ENCODE results near the gene SLC23A2. TPM values are rescaled to one million over a fixed set of nuclear protein-coding genes. Genes with fewer than 3 reads are reported as not detected.

The SLC23A2 gene
- total and polyA plus RNA-seq, 7 donors: 0.60 to 15.2 (median 10.9) TPM

DNA sequence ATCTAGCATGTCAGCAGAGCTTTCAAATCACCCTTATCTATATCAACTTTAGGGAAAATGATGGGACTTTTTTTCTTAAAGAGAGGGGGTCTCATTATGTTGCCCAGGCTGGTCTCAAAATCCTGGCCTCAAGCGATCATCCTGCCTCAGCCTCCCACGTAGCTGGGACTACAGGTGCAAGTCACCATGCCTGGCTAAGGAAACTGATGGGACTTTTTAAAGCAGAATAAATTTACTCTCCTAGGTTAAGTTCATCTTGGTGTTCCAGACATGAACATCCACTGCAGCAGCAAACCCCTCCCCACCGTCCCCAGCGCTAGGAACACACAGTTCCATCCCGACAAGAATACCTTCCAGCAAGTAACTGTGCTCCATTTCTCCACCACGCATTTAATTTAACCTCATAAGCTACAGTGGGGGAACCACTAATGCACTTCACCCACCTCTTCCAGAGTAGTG lies 64.9 kb downstream of the SLC23A2 start:
- TF ChIP-seq EP300 (IDR thresholded peaks at IDR 0.05) (no peak), POLR2A (IDR thresholded peaks at IDR 0.05) (no peak), POLR2AphosphoS5 (IDR thresholded peaks at IDR 0.05) (no peak)
- TF ChIP-seq, protein P1, sequence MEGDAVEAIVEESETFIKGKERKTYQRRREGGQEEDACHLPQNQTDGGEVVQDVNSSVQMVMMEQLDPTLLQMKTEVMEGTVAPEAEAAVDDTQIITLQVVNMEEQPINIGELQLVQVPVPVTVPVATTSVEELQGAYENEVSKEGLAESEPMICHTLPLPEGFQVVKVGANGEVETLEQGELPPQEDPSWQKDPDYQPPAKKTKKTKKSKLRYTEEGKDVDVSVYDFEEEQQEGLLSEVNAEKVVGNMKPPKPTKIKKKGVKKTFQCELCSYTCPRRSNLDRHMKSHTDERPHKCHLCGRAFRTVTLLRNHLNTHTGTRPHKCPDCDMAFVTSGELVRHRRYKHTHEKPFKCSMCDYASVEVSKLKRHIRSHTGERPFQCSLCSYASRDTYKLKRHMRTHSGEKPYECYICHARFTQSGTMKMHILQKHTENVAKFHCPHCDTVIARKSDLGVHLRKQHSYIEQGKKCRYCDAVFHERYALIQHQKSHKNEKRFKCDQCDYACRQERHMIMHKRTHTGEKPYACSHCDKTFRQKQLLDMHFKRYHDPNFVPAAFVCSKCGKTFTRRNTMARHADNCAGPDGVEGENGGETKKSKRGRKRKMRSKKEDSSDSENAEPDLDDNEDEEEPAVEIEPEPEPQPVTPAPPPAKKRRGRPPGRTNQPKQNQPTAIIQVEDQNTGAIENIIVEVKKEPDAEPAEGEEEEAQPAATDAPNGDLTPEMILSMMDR (IDR thresholded peaks at IDR 0.05): no peak
- intact Hi-C loops (cut with DNase I): no loop called here
- no peaks in the 10 kb centered on the region for H3K9me3 ChIP-seq
- H3K27me3 ChIP-seq: no peaks in the 10 kb centered on the region
- 94 to 95% methylated on average over 6 of the region's 6 CpGs for WGBS, 2 donors
- DNase-seq: no peak
- peaks cover 0 to 11% (median 0%) of the 10 kb centered on the region in 4 donors for H3K36me3 ChIP-seq
- H3K4me1 ChIP-seq: peaks cover 0 to 16% (median 14%) of the 10 kb centered on the region in 4 donors
- H3K27ac ChIP-seq: no peak overlapping the region
- H3K4me3 ChIP-seq: no peak overlapping the region

DNA sequence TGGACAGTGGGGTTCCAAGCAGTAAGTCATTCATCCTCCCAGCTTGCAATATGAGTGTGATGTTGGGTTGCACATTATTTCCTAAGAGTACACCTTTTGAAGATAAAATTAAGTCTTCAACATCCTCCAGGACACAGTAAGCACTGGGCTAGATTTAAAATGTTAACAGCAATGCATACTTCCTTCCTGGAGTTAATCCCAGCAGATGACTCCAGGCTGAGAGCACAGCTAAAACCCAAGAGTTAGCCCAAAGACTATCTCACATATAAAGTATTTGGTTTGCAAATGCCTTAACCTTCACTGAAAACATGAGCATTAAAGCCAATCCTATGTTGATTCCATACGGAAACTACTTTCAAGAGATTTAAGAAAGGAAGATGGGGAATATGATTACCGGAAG lies 69.2 kb downstream of the SLC23A2 start:
- TF ChIP-seq POLR2A (IDR thresholded peaks at IDR 0.05): no peak
- no peak for TF ChIP-seq POLR2AphosphoS5 (IDR thresholded peaks at IDR 0.05)
- no peak for TF ChIP-seq EP300 (IDR thresholded peaks at IDR 0.05)
- TF ChIP-seq, protein P1 (IDR thresholded peaks at IDR 0.05): no peak
- peaks cover 0 to 22% (median 0%) of the 10 kb centered on the region in 4 donors for H3K36me3 ChIP-seq
- intact Hi-C loops (cut with DNase I): no loop called here
- DNase-seq: no peak
- H3K4me1 ChIP-seq: peaks cover 0 to 11% (median 5%) of the 10 kb centered on the region in 4 donors
- H3K27ac ChIP-seq: no peak overlapping the region
- no peak overlapping the region for H3K4me3 ChIP-seq
- H3K9me3 ChIP-seq: no peaks in the 10 kb centered on the region
- H3K27me3 ChIP-seq: no peaks in the 10 kb centered on the region
- WGBS, 2 donors: 87 to 96% methylated on average over 2 of the region's 2 CpGs

DNA sequence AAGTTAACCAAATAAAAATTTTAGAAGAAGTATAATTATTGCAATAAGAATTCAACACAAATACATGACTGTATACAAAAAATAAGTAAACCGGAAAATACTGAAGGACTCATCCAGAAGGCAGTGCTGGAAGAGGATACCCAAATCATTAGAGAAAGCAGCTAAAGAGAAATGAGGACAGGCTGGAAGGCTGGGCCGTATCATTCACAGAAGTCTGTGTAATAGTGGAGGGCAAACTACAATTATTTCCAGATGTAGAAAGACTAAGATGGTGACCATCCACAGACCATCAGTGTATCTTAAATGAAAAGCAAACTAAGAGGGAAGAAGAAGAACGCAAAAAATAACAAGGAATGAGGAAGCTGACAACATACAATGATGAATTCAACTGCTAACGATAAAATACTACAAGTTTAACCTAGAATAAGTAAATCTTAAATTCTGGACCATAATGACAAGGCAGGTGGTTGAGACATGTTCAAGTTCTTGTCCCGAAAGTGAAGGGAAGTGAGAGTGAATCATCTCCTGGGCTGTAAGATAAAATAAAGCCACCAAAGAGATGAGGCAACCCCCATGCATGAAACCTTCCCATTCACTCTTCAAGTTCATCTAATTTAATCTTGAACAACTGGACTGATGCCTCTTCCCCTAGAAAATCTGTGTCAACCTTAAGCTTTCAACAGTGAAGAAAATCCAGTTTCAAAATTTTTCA lies 71.5 kb downstream of the SLC23A2 start:
- 83 to 92% methylated on average over 5 of the region's 5 CpGs for WGBS, 2 donors
- H3K4me1 ChIP-seq: peaks cover 0 to 11% (median 0%) of the 10 kb centered on the region in 4 donors
- DNase-seq: no peak
- peaks cover 0 to 22% (median 0%) of the 10 kb centered on the region in 4 donors for H3K36me3 ChIP-seq
- intact Hi-C loops (cut with DNase I): no loop called here
- TF ChIP-seq POLR2AphosphoS5 (IDR thresholded peaks at IDR 0.05) (no peak), EP300 (IDR thresholded peaks at IDR 0.05) (no peak), POLR2A (IDR thresholded peaks at IDR 0.05) (no peak)
- TF ChIP-seq, protein P1 (IDR thresholded peaks at IDR 0.05): no peak
- no peaks in the 10 kb centered on the region for H3K27me3 ChIP-seq
- H3K9me3 ChIP-seq: no peaks in the 10 kb centered on the region
- H3K4me3 ChIP-seq: no peak overlapping the region
- H3K27ac ChIP-seq: no peak overlapping the region

DNA sequence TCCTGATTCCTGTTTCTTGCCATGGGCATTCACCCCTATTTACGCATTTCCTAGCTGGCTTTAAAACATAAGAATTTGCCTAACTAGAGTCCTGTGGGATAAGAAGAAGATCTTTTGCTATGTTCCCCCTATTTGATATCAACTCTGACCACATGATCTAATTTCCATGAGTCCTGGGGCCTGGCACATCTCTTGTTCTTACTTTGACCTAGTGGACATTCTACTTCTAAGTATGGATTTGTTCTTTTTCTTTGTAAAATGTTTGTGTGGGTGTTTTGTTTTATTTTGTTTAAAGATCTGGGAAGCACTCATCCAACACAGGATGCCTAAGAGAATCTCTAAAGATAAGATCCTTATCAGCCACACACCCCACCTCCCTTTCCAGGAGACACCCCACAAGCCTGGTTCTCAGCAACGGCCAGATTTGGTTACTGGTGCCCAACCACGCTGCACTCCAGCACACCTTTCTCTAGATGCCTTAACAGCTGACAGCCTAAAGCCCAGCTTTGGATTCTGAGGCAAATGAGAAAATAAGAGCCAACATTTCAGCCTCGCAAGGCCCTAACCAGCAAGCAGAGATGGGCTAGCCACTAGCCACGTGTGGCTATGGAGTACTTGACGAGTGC lies 74.7 kb downstream of the SLC23A2 start:
- H3K4me3 ChIP-seq: no peak overlapping the region
- no peak for TF ChIP-seq POLR2AphosphoS5 (IDR thresholded peaks at IDR 0.05)
- no peak for TF ChIP-seq POLR2A (IDR thresholded peaks at IDR 0.05)
- TF ChIP-seq, protein P1 (IDR thresholded peaks at IDR 0.05): no peak
- TF ChIP-seq EP300 (IDR thresholded peaks at IDR 0.05): no peak
- 88% methylated on average over 6 of the region's 6 CpGs for WGBS, 2 donors
- peak overlapping the region in 3 of 4 donors; percentile 19 to 31 (median 30) for H3K27ac ChIP-seq
- H3K36me3 ChIP-seq: peaks cover 0 to 14% (median 0%) of the 10 kb centered on the region in 4 donors
- no peak for DNase-seq
- H3K4me1 ChIP-seq: peaks cover 0 to 11% (median 0%) of the 10 kb centered on the region in 4 donors
- no peaks in the 10 kb centered on the region for H3K9me3 ChIP-seq
- intact Hi-C loops (cut with DNase I): no loop called here
- no peaks in the 10 kb centered on the region for H3K27me3 ChIP-seq

Measured in sigmoid colon (tissue), 7 donors.